Naive thymus-derived CD8-positive, alpha-beta T cell (primary cell): ENCODE data around the gene MYO18B. TPM values are rescaled to one million over a fixed set of nuclear protein-coding genes. Genes with fewer than 3 reads are reported as not detected.

Experiments
- ATAC-seq, 2 donors: fragments of 150-1000 bp; cut with Tn5 transposase in 1 of 2; sonication (Bioruptor Pico), chemical (Tn5 transposase) in 1 of 2; 1 replicate in 1 of 2; 2 replicates in 1 of 2; pipeline ENCODE4 v1.10.0; 2021; ENCODE audit warnings: mild to moderate bottlenecking in 2 of 2, moderate library complexity in 2 of 2
- POLR2A ChIA-PET: fragments of 350-600 bp; sonication (Branson Sonifier 250); formaldehyde crosslinking; loops from one replicate; lab custom pipeline; 2021; ENCODE audit warnings: antibody characterized with exemption; lab: Charles Lee
- DNase-seq, 10 donors: peaks; one replicate each; pipeline versions ENCODE4 v3.0.0 to v3.0.0-alpha.2; 2020 to 2022
- H3K27ac Mint-ChIP-seq, 10 donors: one replicate each; pipeline ENCODE4 v1.8.0; 2020 to 2022; ENCODE audit warnings: mild to moderate bottlenecking in 10 of 10, mixed read lengths in 10 of 10, moderate library complexity in 4 of 10, inconsistent platforms in 1 of 10
- H3K27me3 Mint-ChIP-seq, 5 donors: one replicate each; pipeline ENCODE4 v1.8.0; 2021 to 2022; ENCODE audit warnings: mixed read lengths in 5 of 5
- H3K36me3 Mint-ChIP-seq, 3 donors: one replicate each; pipeline ENCODE4 v1.8.0; 2020 to 2022; ENCODE audit warnings: mixed read lengths in 3 of 3, mild to moderate bottlenecking in 2 of 3, inconsistent platforms in 1 of 3
- H3K4me1 Mint-ChIP-seq, 4 donors: one replicate each; pipeline ENCODE4 v1.8.0; 2021 to 2022; ENCODE audit warnings: mixed read lengths in 4 of 4
- H3K4me3 Mint-ChIP-seq, 10 donors: one replicate each; pipeline ENCODE4 v1.8.0; 2020 to 2022; ENCODE audit warnings: mild to moderate bottlenecking in 10 of 10, mixed read lengths in 10 of 10, moderate library complexity in 6 of 10, inconsistent platforms in 1 of 10
- H3K9me3 Mint-ChIP-seq, 9 donors: one replicate each; pipeline ENCODE4 v1.8.0; 2020 to 2022; ENCODE audit warnings: mixed read lengths in 9 of 9, mild to moderate bottlenecking in 3 of 9, inconsistent platforms in 1 of 9, moderate library complexity in 1 of 9
- polyA plus RNA-seq, 3 donors: library from polyadenylated mRNA; unstranded; fragments of 300-500 nt; fragmentation: Illumina TruSeq; gene quantifications; one replicate each; pipeline ENCODE4 v1.2.3, GENCODE V29; 2021
- total RNA-seq, 8 experiments: library from RNA in 2 of 8; stranded (reverse) in 2 of 8; gene quantifications; one replicate each; pipeline ENCODE4 v1.2.3 and lab custom pipeline; 2021 to 2026

MYO18B gene
- total and polyA plus RNA-seq, 5 experiments from 2014 or later, result 0.14 to 1.4 (median 1.1) TPM; not detected in 2

DNA sequence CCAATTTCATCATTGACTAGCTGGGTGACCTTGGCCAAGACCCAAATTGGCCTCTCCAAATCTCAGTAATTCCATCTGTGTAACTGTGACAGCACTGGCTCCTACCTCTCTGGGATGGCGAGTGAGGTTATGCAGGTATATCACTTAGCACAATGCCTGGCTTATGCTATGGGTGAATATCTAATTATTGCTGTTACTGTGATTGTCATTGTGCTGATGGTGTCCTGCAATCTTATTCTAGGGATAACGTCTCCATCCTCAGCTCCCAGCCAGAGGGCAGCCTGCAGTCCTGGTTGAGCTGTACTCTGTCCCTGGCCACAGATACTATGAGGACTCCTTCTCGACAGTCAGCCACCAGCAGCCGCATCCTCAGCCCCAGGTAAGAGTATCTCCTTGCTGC lies 262.5 kb downstream of the MYO18B start:
- Mint-ChIP-seq H3K4me3 (no peak overlapping the region), H3K36me3 (peaks cover 0 to 6% (median 0%) of the 10 kb centered on the region in 3 donors)
- ATAC-seq, result no peak

DNA sequence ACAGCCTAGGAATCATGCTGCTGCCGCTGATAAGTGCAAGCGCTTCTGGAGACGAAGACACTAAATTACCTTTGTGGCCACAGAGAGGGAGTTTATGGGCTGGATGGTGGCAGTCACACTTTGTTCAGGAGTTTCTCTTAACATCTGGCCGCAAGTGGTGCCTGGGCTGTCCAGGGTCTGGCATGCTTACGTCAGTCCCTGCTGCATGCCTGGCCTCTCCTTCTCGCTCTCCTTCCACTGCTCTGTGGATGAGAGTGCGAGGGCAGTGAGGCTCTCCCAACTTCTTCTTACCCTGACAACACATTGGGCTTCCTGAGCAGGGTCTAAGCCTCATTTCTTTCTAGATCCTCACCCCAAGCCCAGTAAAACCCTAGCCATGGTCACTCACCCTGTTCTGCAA lies 266.6 kb downstream of the MYO18B start:
- Mint-ChIP-seq H3K4me3 (no peak overlapping the region), H3K27me3 (peaks cover 9 to 23% (median 19%) of the 10 kb centered on the region in 5 donors), H3K9me3 (peaks cover 0 to 13% (median 6%) of the 10 kb centered on the region in 9 donors), H3K36me3 (peaks cover 0 to 6% (median 0%) of the 10 kb centered on the region in 3 donors), H3K4me1 (no peaks in the 10 kb centered on the region), H3K27ac (no peak overlapping the region)
- ATAC-seq (no peak), DNase-seq (no peak)
- POLR2A ChIA-PET, result no interaction called here

More for the DNA sequence above, 262.5 kb downstream of the MYO18B start:
- DNase-seq, result no peak
- Mint-ChIP-seq H3K27ac (no peak overlapping the region), H3K9me3 (peaks cover 0 to 28% (median 9%) of the 10 kb centered on the region in 9 donors), H3K4me1 (peaks cover 0 to 2% (median 0%) of the 10 kb centered on the region in 4 donors), H3K27me3 (peaks cover 9 to 27% (median 15%) of the 10 kb centered on the region in 5 donors)
- POLR2A ChIA-PET, result no interaction called here

DNA sequence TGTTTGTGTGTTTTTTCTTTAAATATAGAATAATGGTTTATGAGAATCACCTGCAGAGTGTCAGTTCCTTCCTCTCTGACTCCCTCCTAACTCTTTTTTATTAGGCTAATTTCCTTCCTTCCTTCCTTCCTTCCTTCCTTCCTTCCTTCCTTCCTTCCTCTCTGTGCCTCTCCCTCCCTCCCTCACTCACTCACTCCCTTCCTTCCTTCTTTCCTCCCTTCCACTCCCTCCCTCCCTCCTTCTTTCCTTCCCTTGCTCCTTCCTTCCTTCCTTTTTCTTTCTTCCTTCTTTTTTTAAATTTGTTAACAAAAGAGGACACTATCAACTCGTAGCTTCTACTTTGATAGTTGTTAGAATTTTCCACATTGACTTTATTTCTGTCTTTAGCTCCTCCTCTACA lies 274.9 kb downstream of the MYO18B start:
- POLR2A ChIA-PET, result no interaction called here
- peaks cover 13 to 30% (median 20%) of the 10 kb centered on the region in 5 donors for H3K27me3 Mint-ChIP-seq
- DNase-seq (no peak), ATAC-seq (no peak)
- H3K9me3 Mint-ChIP-seq, result peaks cover 0 to 11% (median 0%) of the 10 kb centered on the region in 9 donors
- H3K4me3 Mint-ChIP-seq, result no peak overlapping the region
- H3K4me1 Mint-ChIP-seq, result no peaks in the 10 kb centered on the region
- no peak overlapping the region for H3K27ac Mint-ChIP-seq
- H3K36me3 Mint-ChIP-seq, result no peaks in the 10 kb centered on the region

DNA sequence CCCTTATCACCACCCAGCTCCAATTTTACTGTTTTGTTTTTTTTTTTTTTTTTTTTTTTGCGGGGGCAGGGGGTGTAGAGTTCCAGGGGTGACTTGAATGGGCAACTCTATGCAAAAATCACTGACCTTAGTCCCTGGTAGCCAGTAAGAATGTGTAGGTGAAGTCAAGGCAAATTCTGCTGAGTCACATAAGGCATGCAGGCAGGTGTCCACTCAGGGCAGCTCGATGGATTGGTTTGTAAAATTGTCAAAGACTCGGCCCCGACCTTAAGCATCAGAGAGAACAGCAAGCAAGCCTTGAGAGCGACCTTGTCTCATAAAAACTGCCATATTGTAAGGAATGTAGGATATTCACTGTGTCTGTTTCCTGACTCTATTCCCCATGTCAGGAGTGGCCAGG lies 275.9 kb downstream of the MYO18B start:
- DNase-seq (no peak), ATAC-seq (no peak)
- POLR2A ChIA-PET, result no interaction called here
- Mint-ChIP-seq H3K27me3 (peaks cover 11 to 32% (median 28%) of the 10 kb centered on the region in 5 donors), H3K4me1 (no peaks in the 10 kb centered on the region), H3K27ac (no peak overlapping the region), H3K36me3 (no peaks in the 10 kb centered on the region), H3K4me3 (no peak overlapping the region), H3K9me3 (peaks cover 0 to 12% (median 4%) of the 10 kb centered on the region in 9 donors)

DNA sequence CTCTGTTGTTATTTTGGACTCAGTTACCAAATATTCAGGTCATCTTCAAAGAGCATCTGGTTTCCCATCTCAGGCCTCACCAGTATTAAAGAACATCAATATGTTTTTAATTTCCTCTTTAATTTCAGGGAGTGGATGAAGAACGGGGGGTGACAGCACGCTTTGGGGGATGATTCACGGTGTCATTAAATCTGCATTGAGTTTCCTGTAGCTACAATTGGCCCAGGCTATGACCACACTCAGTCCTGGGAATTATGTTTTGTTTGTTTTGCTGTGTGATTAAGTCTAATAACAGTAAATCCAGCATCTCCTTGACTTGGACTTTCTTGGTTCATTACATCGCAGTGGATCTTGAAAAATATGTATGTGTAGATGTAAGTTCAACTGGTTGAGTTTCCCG lies 277.6 kb downstream of the MYO18B start:
- H3K4me3 Mint-ChIP-seq, result no peak overlapping the region
- POLR2A ChIA-PET, result no interaction called here
- H3K36me3 Mint-ChIP-seq, result no peaks in the 10 kb centered on the region
- H3K4me1 Mint-ChIP-seq, result no peaks in the 10 kb centered on the region
- DNase-seq, result no peak
- peaks cover 14 to 38% (median 31%) of the 10 kb centered on the region in 5 donors for H3K27me3 Mint-ChIP-seq
- H3K27ac Mint-ChIP-seq, result no peak overlapping the region
- peaks cover 0 to 14% (median 5%) of the 10 kb centered on the region in 9 donors for H3K9me3 Mint-ChIP-seq
- no peak for ATAC-seq

DNA sequence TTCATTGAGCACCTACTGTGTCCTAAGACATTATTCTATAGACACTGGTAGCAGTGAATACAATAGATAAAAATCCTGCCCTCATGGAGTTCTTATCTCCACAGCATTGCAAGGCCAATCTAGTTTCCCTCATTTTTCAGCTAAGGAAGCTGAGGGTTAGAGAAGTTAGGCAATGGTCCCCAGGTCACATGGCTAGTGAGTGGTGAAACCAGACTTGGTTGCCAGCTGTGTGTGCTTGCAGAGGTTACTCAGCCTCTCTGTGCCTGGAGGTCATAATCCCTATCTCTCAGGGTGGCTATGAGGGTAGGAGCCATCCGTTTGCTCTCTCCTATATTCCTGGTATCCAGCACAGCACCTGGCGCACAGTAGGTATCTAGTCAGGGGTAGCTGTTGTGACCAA lies 279.5 kb downstream of the MYO18B start:
- H3K27me3 Mint-ChIP-seq, result peaks cover 14 to 38% (median 27%) of the 10 kb centered on the region in 5 donors
- DNase-seq (no peak), ATAC-seq (no peak)
- no peaks in the 10 kb centered on the region for H3K4me1 Mint-ChIP-seq
- no peaks in the 10 kb centered on the region for H3K36me3 Mint-ChIP-seq
- no peak overlapping the region for H3K4me3 Mint-ChIP-seq
- POLR2A ChIA-PET, result no interaction called here
- peaks cover 0 to 13% (median 4%) of the 10 kb centered on the region in 9 donors for H3K9me3 Mint-ChIP-seq
- no peak overlapping the region for H3K27ac Mint-ChIP-seq

DNA sequence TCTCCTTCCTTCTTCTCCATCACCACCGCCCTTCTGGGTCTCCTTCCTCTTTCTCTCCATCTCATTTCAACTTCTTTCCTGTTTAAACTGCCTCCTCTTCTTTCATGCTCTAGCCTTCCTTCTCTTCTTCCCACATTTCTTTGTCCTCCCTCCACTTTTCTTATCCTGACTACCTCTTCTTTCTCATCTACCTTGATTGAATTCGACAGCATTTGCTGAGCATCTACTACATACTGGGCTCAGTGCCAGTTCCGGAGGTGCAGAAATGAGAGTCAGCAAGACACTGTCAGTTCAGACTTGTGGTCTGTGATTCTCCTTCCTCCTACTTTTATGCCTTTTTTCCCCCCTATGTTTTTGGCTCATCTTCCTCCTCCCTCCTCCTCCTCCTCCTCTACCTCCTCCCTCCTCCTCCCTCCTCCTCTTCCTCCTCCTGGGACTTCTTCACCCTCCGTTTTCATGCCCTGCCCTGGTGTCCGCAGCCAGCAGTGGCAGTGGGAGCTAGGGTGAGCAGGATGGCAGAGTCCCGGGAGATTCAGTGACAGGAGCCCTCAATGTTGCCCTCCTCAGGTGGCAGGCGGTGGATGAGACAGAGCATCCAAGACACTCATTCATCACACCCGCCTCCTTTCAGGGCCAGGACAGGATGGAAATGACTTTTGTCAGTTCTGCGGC lies 281.3 kb downstream of the MYO18B start:
- Mint-ChIP-seq H3K36me3 (no peaks in the 10 kb centered on the region), H3K27ac (peak overlapping the region in 1 of 10 donors; percentile 21), H3K4me1 (no peaks in the 10 kb centered on the region), H3K27me3 (peaks cover 12 to 35% (median 24%) of the 10 kb centered on the region in 5 donors), H3K9me3 (peaks cover 0 to 11% (median 4%) of the 10 kb centered on the region in 9 donors), H3K4me3 (no peak overlapping the region)
- DNase-seq, result no peak
- POLR2A ChIA-PET, result no interaction called here
- ATAC-seq, result no peak

DNA sequence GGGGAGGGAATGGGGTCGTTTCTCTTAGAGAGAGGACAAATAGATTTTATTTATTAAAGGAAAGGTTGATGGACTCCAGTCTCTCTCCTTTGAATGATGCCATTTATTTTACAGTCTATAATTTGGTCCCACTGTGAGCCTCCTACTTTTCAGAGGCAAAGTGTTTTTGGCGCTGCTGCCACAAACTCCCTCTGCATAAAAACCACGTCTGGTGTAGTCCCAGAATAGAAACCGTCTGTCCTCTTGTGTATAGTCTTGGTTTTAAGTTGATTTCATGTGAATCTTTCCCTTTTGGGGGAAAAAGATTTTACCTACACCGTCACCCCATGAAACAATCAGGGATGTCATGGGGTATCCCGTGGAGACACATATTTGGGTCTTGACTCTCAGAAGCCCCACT lies 283.6 kb downstream of the MYO18B start:
- no peak for DNase-seq
- Mint-ChIP-seq H3K9me3 (peaks cover 0 to 11% (median 4%) of the 10 kb centered on the region in 9 donors), H3K27ac (no peak overlapping the region), H3K4me3 (no peak overlapping the region), H3K36me3 (no peaks in the 10 kb centered on the region), H3K4me1 (no peaks in the 10 kb centered on the region), H3K27me3 (peaks cover 3 to 24% (median 8%) of the 10 kb centered on the region in 5 donors)
- no peak for ATAC-seq
- POLR2A ChIA-PET, result no interaction called here

DNA sequence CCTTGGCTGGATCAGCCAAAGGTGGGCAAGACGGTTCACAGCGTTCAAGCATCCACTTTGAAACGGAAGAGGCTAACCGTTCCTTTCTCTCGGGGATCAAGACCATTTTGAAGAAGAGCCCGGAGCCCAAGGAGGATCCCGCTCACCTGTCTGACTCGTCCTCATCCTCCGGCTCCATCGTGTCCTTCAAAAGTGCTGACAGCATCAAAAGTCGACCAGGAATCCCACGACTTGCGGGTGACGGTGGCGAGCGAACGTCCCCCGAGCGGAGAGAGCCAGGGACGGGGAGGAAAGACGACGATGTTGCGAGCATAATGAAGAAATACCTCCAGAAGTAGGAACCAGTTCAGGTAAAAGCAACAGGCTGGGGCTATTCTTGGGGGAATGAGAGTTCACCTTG lies 285.4 kb downstream of the MYO18B start:
- no peak overlapping the region for H3K4me3 Mint-ChIP-seq
- H3K27ac Mint-ChIP-seq, result peak overlapping the region in 1 of 10 donors; percentile 7
- H3K4me1 Mint-ChIP-seq, result no peaks in the 10 kb centered on the region
- H3K27me3 Mint-ChIP-seq, result peaks cover 3 to 13% (median 5%) of the 10 kb centered on the region in 5 donors
- ATAC-seq, result no peak
- POLR2A ChIA-PET, result no interaction called here
- no peak for DNase-seq
- peaks cover 0 to 11% (median 3%) of the 10 kb centered on the region in 9 donors for H3K9me3 Mint-ChIP-seq
- H3K36me3 Mint-ChIP-seq, result no peaks in the 10 kb centered on the region

DNA sequence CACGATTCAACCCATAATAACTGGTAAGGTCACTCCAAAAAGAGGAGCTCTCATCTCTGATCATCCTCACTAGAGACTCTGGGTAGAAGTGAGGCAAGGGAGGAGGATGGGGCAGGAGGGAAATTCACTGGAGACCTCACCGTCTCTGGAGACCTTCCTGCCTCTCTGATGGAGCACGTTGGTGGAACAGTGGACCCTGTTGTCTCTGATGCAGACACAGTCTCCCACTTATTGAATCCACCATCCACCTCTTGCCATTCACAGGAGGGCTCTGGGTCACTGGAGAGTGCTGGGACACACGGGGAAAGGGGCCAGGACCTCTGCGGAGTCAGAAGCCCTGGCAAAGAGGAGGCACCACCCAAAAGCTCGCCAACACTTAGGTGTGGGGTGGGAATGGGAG lies 289.7 kb downstream of the MYO18B start:
- DNase-seq, result no peak
- POLR2A ChIA-PET, result no interaction called here
- Mint-ChIP-seq H3K9me3 (peaks cover 0 to 18% (median 5%) of the 10 kb centered on the region in 9 donors), H3K4me3 (no peak overlapping the region), H3K4me1 (no peaks in the 10 kb centered on the region), H3K27me3 (peaks cover 0 to 8% (median 4%) of the 10 kb centered on the region in 5 donors), H3K27ac (no peak overlapping the region), H3K36me3 (peaks cover 0 to 7% (median 0%) of the 10 kb centered on the region in 3 donors)
- ATAC-seq, result no peak

DNA sequence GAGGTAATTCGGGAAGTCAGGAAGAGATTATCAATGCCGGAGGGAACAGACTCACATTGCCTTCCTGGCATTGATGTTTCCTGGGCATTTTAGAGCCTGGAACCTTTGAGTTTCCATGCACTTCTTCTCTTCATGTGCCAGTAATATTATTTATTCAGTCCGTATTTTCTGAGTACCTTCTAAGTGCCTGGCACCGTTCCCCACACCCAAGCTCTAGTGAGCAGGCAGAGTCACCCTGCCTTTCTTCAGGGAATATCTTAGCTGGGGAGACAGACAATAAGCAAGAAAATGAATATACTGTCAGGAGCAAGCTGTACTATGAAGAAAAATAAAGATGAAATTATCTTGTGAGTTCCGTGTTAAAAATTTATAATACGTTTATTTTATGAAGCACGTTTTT lies 291.1 kb downstream of the MYO18B start:
- Mint-ChIP-seq H3K36me3 (peaks cover 0 to 9% (median 0%) of the 10 kb centered on the region in 3 donors), H3K9me3 (peaks cover 0 to 22% (median 8%) of the 10 kb centered on the region in 9 donors), H3K27ac (no peak overlapping the region), H3K4me3 (no peak overlapping the region), H3K4me1 (no peaks in the 10 kb centered on the region), H3K27me3 (peaks cover 0 to 7% (median 4%) of the 10 kb centered on the region in 5 donors)
- DNase-seq (no peak), ATAC-seq (no peak)
- POLR2A ChIA-PET, result no interaction called here

DNA sequence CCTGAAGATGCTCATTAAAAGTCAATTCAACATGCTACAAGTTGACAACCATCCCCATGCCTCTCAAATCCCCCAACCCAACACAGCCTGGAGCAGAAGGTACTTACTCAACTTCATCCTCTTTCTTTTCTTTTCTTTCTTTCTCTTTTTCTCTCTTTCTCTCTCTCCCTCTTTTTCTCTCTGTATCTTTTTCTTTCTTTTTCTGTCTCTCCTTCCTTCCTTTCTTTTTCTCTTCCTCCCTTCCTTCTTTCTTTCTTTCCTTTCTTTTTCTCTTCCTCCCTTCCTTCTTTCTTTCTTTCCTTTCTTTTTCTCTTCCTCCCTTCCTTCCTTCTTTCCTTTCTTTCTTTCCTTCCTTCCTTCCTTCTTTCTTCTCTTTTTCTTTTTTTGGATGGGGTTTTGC lies 291.6 kb downstream of the MYO18B start:
- POLR2A ChIA-PET, result no interaction called here
- Mint-ChIP-seq H3K36me3 (peaks cover 0 to 9% (median 0%) of the 10 kb centered on the region in 3 donors), H3K9me3 (peaks cover 0 to 22% (median 9%) of the 10 kb centered on the region in 9 donors), H3K4me1 (no peaks in the 10 kb centered on the region), H3K27ac (no peak overlapping the region), H3K27me3 (peaks cover 0 to 8% (median 4%) of the 10 kb centered on the region in 5 donors), H3K4me3 (no peak overlapping the region)
- no peak for ATAC-seq
- DNase-seq, result no peak

DNA sequence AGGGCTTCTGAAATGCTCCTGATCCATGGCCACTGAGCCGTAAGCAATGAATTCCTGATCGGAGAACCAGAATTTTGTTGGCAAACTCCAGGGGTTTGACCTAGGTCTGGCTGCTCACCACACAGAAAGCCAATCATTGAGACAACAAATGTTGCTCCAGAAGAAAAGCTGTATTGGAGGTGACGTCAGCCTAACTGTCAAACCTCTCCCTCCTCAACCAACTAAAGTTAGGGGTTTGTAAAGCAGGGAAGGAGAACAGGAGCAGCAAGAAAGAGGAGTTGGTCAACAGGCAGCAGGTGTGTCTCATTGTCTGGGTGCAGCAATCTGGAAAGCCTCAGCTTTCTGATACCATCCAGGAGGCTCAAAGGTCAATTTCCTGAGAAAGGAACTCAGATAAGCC lies 293.5 kb downstream of the MYO18B start:
- no peak overlapping the region for H3K27ac Mint-ChIP-seq
- H3K4me1 Mint-ChIP-seq, result no peaks in the 10 kb centered on the region
- ATAC-seq (no peak), DNase-seq (no peak)
- no peak overlapping the region for H3K4me3 Mint-ChIP-seq
- peaks cover 0 to 22% (median 9%) of the 10 kb centered on the region in 9 donors for H3K9me3 Mint-ChIP-seq
- H3K36me3 Mint-ChIP-seq, result peaks cover 0 to 9% (median 0%) of the 10 kb centered on the region in 3 donors
- POLR2A ChIA-PET, result no interaction called here
- peaks cover 6 to 14% (median 8%) of the 10 kb centered on the region in 5 donors for H3K27me3 Mint-ChIP-seq
